Astrocyte (in vitro differentiated cells and primary cell): ENCODE measurements around the gene PTPRN2.

ENCODE experiments used
- CTCF ChIP-seq: IDR thresholded peaks from 2 replicates; pipeline ENCODE4 v1.5.1; 2011; ENCODE audit warnings: low read depth, mild to moderate bottlenecking, inconsistent platforms, low read length, moderate library complexity; ENCODE audit not compliant: insufficient read depth
- EZH2 ChIP-seq: IDR thresholded peaks from 2 replicates; pipeline ENCODE4 v1.6.1; 2012; ENCODE audit warnings: mild to moderate bottlenecking, low read length, inconsistent platforms; ENCODE audit not compliant: insufficient read depth

DNA sequence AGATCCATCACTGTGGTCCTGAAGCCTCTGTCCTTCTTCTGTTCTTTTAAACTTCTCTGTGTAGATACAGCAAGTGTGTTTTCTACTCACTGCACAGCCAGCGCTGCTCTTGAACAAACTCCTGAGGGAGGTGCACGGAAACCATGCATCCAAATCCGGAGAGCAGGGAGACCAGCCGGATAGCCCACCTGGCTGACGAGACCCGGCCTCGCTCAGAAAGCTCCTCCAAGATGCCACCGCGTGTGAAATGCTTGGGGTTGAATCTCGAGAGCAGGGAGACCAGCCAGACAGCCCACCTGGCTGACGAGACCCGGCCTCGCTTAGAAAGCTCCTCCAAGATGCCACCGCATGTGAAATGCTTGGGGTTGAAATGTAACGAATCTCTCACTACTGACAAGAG is 602.0 kb downstream of the PTPRN2 start:
- TF ChIP-seq CTCF (no peak), EZH2 (no peak)
